Hepatocyte (in vitro differentiated cells): ENCODE data around the gene ANKRD44. TPM values are rescaled to one million over a fixed set of nuclear protein-coding genes. Genes with fewer than 3 reads are reported as not detected.

ENCODE experiments used
- DNase-seq: peaks from one replicate; pipeline ENCODE4 v3.0.0-alpha.2; 2016; ENCODE audit warnings: low spot score
- H2AFZ ChIP-seq: fragments of 200-600 bp; sonication (generic); 2 replicates; pipeline ENCODE4 v1.6.0; 2016; ENCODE audit warnings: antibody characterized with exemption, mild to moderate bottlenecking
- H3K27ac ChIP-seq: fragments of 200-600 bp; sonication (generic); 2 replicates; pipeline ENCODE4 v1.5.1; 2016; ENCODE audit warnings: mild to moderate bottlenecking
- H3K27me3 ChIP-seq: fragments of 200-600 bp; sonication (generic); 2 replicates; pipeline ENCODE4 v1.6.1; 2016
- H3K36me3 ChIP-seq: fragments of 200-600 bp; sonication (generic); replicated peaks from 2 replicates; pipeline ENCODE4 v1.5.1; 2016; ENCODE audit warnings: low read depth; ENCODE audit not compliant: insufficient read depth
- H3K4me1 ChIP-seq: fragments of 200-600 bp; sonication (generic); 2 replicates; pipeline ENCODE4 v1.5.1; 2016; ENCODE audit warnings: mild to moderate bottlenecking, moderate library complexity; ENCODE audit not compliant: insufficient read depth
- H3K4me2 ChIP-seq: fragments of 200-600 bp; sonication (generic); 2 replicates; pipeline ENCODE4 v1.6.0; 2016
- H3K4me3 ChIP-seq: fragments of 200-600 bp; sonication (generic); 2 replicates; pipeline ENCODE4 v1.5.1; 2016; ENCODE audit warnings: mild to moderate bottlenecking
- H3K79me2 ChIP-seq: fragments of 200-600 bp; sonication (generic); 2 replicates; pipeline ENCODE4 v1.6.0; 2017; ENCODE audit warnings: mild to moderate bottlenecking
- H3K9me2 ChIP-seq: fragments of 200-600 bp; sonication (generic); replicated peaks from 2 replicates; pipeline ENCODE4 v1.6.0; 2017; ENCODE audit warnings: mild to moderate bottlenecking; ENCODE audit not compliant: insufficient read depth
- H3K9me3 ChIP-seq: fragments of 200-600 bp; sonication (generic); 2 replicates; pipeline ENCODE4 v1.5.1; 2016; ENCODE audit warnings: low read depth, mild to moderate bottlenecking
- H4K20me1 ChIP-seq: fragments of 200-600 bp; sonication (generic); 2 replicates; pipeline ENCODE4 v1.6.0; 2016; ENCODE audit warnings: mild to moderate bottlenecking; ENCODE audit not compliant: insufficient read depth, poor library complexity, severe bottlenecking
- CTCF ChIP-seq: fragments of 200-600 bp; sonication (generic); IDR thresholded peaks from 2 replicates; pipeline ENCODE4 v1.5.1; 2016; ENCODE audit warnings: antibody characterized with exemption, mild to moderate bottlenecking; ENCODE audit not compliant: poor library complexity
- EZH2 ChIP-seq: fragments of 200-600 bp; sonication (generic); IDR thresholded peaks from 2 replicates; pipeline ENCODE4 v1.6.1; 2016; ENCODE audit warnings: antibody characterized with exemption, mild to moderate bottlenecking, borderline replicate concordance
- EZH2phosphoT487 ChIP-seq: fragments of 200-600 bp; sonication (generic); IDR thresholded peaks from one replicate; pipeline ENCODE4 v1.6.1; 2018; ENCODE audit warnings: antibody characterized with exemption, mild to moderate bottlenecking, low read depth, moderate library complexity; ENCODE audit not compliant: unreplicated experiment, severe bottlenecking
- WGBS: methylation state at CpG from one replicate; pipeline ENCODE4 v1.1.6; 2016; ENCODE audit warnings: low lambda C conversion rate; ENCODE audit errors: missing lambda C conversion rate; 5-methylcytosine and 5-hydroxymethylcytosine counted together
- polyA plus RNA-seq: library from polyadenylated mRNA; unstranded; fragments of >200 nt; fragmentation: Nextera tagmentation; extraction: Ambion mirVana; gene quantifications from 2 replicates; pipeline ENCODE4 v1.2.1, GENCODE V29; 2016
- total RNA-seq: library from RNA; depleted of rRNA; stranded (reverse); fragments of >200 nt; gene quantifications from 2 replicates; pipeline ENCODE4 v1.2.3, GENCODE V29; 2014

Gene ANKRD44
- total and polyA plus RNA-seq, 2 experiments from 2014 or later = 5.9 to 9.1 TPM

- Histone ChIP-seq H3K9me3 (no peaks in the 10 kb centered on the region), H3K27me3 (no peaks in the 10 kb centered on the region), H3K4me1 (peaks cover 19% of the 10 kb centered on the region), H3K4me3 (no peak overlapping the region), H3K4me2 (no peak overlapping the region), H3K79me2 (no peaks in the 10 kb centered on the region), H3K36me3 (no peaks in the 10 kb centered on the region), H3K9me2 (no peaks in the 10 kb centered on the region), H4K20me1 (no peaks in the 10 kb centered on the region), H3K27ac (no peak overlapping the region), H2AFZ (no peak overlapping the region)
- TF ChIP-seq CTCF (no peak), EZH2 (no peak), EZH2phosphoT487 (no peak)
- no peak for DNase-seq
- WGBS = 85% methylated on average over 1 of the region's 1 CpG
Measured at GRCh38 chr2:196963961-196964360, 346.6 kb downstream of the ANKRD44 start.

- Histone ChIP-seq H3K27ac (no peak overlapping the region), H3K79me2 (no peaks in the 10 kb centered on the region), H3K4me3 (no peak overlapping the region), H3K4me2 (no peak overlapping the region), H3K27me3 (no peaks in the 10 kb centered on the region), H2AFZ (no peak overlapping the region), H4K20me1 (no peaks in the 10 kb centered on the region), H3K9me3 (no peaks in the 10 kb centered on the region), H3K36me3 (no peaks in the 10 kb centered on the region), H3K4me1 (peaks cover 19% of the 10 kb centered on the region), H3K9me2 (no peaks in the 10 kb centered on the region)
- no peak for DNase-seq
- 85% methylated on average over 2 of the region's 2 CpGs for WGBS
- TF ChIP-seq CTCF (no peak), EZH2 (no peak), EZH2phosphoT487 (no peak)
Measured at GRCh38 chr2:196963043-196963442, 347.5 kb downstream of the ANKRD44 start.

GRCh38 chr2:196962325-196962724, 348.3 kb downstream of the ANKRD44 start:
- no peaks in the 10 kb centered on the region for H3K79me2 ChIP-seq
- H3K36me3 ChIP-seq = no peaks in the 10 kb centered on the region
- no peak for DNase-seq
- no peak overlapping the region for H3K4me2 ChIP-seq
- no peaks in the 10 kb centered on the region for H3K9me3 ChIP-seq
- H3K27me3 ChIP-seq = no peaks in the 10 kb centered on the region
- H3K4me3 ChIP-seq = no peak overlapping the region
- H2AFZ ChIP-seq = no peak overlapping the region
- no peaks in the 10 kb centered on the region for H3K9me2 ChIP-seq
- no peaks in the 10 kb centered on the region for H4K20me1 ChIP-seq
- no peak overlapping the region for H3K27ac ChIP-seq
- WGBS = 98% methylated on average over 2 of the region's 2 CpGs
- H3K4me1 ChIP-seq = peaks cover 18% of the 10 kb centered on the region
- TF ChIP-seq CTCF (no peak), EZH2phosphoT487 (no peak), EZH2 (no peak)

GRCh38 chr2:196961889-196962288, 348.7 kb downstream of the ANKRD44 start:
- Histone ChIP-seq H3K9me2 (no peaks in the 10 kb centered on the region), H2AFZ (no peak overlapping the region), H3K36me3 (no peaks in the 10 kb centered on the region), H3K27ac (no peak overlapping the region), H3K4me3 (no peak overlapping the region), H3K4me1 (peaks cover 13% of the 10 kb centered on the region), H4K20me1 (no peaks in the 10 kb centered on the region), H3K4me2 (no peak overlapping the region), H3K9me3 (no peaks in the 10 kb centered on the region), H3K79me2 (no peaks in the 10 kb centered on the region), H3K27me3 (no peaks in the 10 kb centered on the region)
- TF ChIP-seq EZH2phosphoT487 (no peak), CTCF (no peak)
- no peak for DNase-seq
